Muscle layer of duodenum (tissue), 2 donors: ENCODE data around the gene MRGPRE.

Experiments used
- H3K27ac ChIP-seq: one replicate; pipeline ENCODE4 v1.7.0; 2013; ENCODE audit warnings: mild to moderate bottlenecking, low read length
- H3K27me3 ChIP-seq: one replicate; pipeline ENCODE4 v1.7.0; 2013; ENCODE audit warnings: low read depth, mild to moderate bottlenecking, control low read depth, low read length
- H3K36me3 ChIP-seq, 2 donors: one replicate each; pipeline ENCODE4 v1.7.0; 2013; ENCODE audit warnings: low read length in 2 of 2, control low read depth in 1 of 2, mild to moderate bottlenecking in 1 of 2; ENCODE audit not compliant: insufficient read depth in 2 of 2, control insufficient read depth in 1 of 2
- H3K4me1 ChIP-seq, 2 donors: one replicate each; pipeline ENCODE4 v1.7.0; 2013; ENCODE audit warnings: low read length in 2 of 2, mild to moderate bottlenecking in 2 of 2, control low read depth in 1 of 2, moderate library complexity in 1 of 2; ENCODE audit not compliant: insufficient read depth in 2 of 2, control insufficient read depth in 1 of 2
- H3K4me3 ChIP-seq, 2 donors: one replicate each; pipeline ENCODE4 v1.7.0; 2013; ENCODE audit warnings: low read length in 2 of 2, low read depth in 1 of 2, mild to moderate bottlenecking in 1 of 2
- H3K9me3 ChIP-seq, 2 donors: one replicate each; pipeline ENCODE4 v1.7.0; 2013; ENCODE audit warnings: low read length in 2 of 2, control low read depth in 1 of 2, mild to moderate bottlenecking in 1 of 2; ENCODE audit not compliant: control insufficient read depth in 1 of 2
- donor health status: healthy.

MRGPRE gene

GRCh38 chr11:3198815-3199214 lies 33.4 kb downstream of the MRGPRE start:
- Histone ChIP-seq H3K9me3 (no peaks in the 10 kb centered on the region), H3K27me3 (peaks cover 17% of the 10 kb centered on the region), H3K4me1 (peaks cover 0 to 12% of the 10 kb centered on the region in 2 donors), H3K4me3 (no peak overlapping the region), H3K36me3 (no peaks in the 10 kb centered on the region), H3K27ac (no peak overlapping the region)

- Histone ChIP-seq H3K27ac (no peak overlapping the region), H3K36me3 (no peaks in the 10 kb centered on the region), H3K4me1 (peaks cover 0 to 4% of the 10 kb centered on the region in 2 donors), H3K27me3 (peaks cover 9% of the 10 kb centered on the region), H3K9me3 (no peaks in the 10 kb centered on the region), H3K4me3 (no peak overlapping the region)
Observed at GRCh38 chr11:3197878-3198528, 34.2 kb downstream of the MRGPRE start.

- no peak overlapping the region for H3K27ac ChIP-seq
- H3K4me3 ChIP-seq, result no peak overlapping the region
- no peaks in the 10 kb centered on the region for H3K9me3 ChIP-seq
- H3K36me3 ChIP-seq, result no peaks in the 10 kb centered on the region
- no peaks in the 10 kb centered on the region for H3K4me1 ChIP-seq
- peaks cover 8% of the 10 kb centered on the region for H3K27me3 ChIP-seq
Observed at GRCh38 chr11:3197044-3197695, 35.0 kb downstream of the MRGPRE start.

GRCh38 chr11:3196161-3197043 lies 35.8 kb downstream of the MRGPRE start:
- Histone ChIP-seq H3K27ac (no peak overlapping the region), H3K36me3 (no peaks in the 10 kb centered on the region), H3K27me3 (peaks cover 2% of the 10 kb centered on the region), H3K9me3 (no peaks in the 10 kb centered on the region), H3K4me1 (no peaks in the 10 kb centered on the region), H3K4me3 (no peak overlapping the region)

- H3K36me3 ChIP-seq, result no peaks in the 10 kb centered on the region
- H3K4me1 ChIP-seq, result no peaks in the 10 kb centered on the region
- H3K9me3 ChIP-seq, result no peaks in the 10 kb centered on the region
- H3K4me3 ChIP-seq, result no peak overlapping the region
- no peak overlapping the region for H3K27ac ChIP-seq
- no peaks in the 10 kb centered on the region for H3K27me3 ChIP-seq
Observed at GRCh38 chr11:3195251-3196160, 36.7 kb downstream of the MRGPRE start.

- Histone ChIP-seq H3K27me3 (no peaks in the 10 kb centered on the region), H3K36me3 (no peaks in the 10 kb centered on the region), H3K4me3 (no peak overlapping the region), H3K27ac (no peak overlapping the region), H3K4me1 (no peaks in the 10 kb centered on the region), H3K9me3 (no peaks in the 10 kb centered on the region)
Observed at GRCh38 chr11:3194016-3194816, 38.0 kb downstream of the MRGPRE start.

GRCh38 chr11:3193373-3194015 lies 38.7 kb downstream of the MRGPRE start:
- no peaks in the 10 kb centered on the region for H3K27me3 ChIP-seq
- H3K27ac ChIP-seq, result no peak overlapping the region

GRCh38 chr11:3192511-3193372 lies 39.5 kb downstream of the MRGPRE start:
- Histone ChIP-seq H3K4me1 (no peaks in the 10 kb centered on the region), H3K36me3 (no peaks in the 10 kb centered on the region), H3K9me3 (no peaks in the 10 kb centered on the region), H3K4me3 (no peak overlapping the region), H3K27ac (no peak overlapping the region), H3K27me3 (no peaks in the 10 kb centered on the region)

More at GRCh38 chr11:3193373-3194015, 38.7 kb downstream of the MRGPRE start:
- H3K4me1 ChIP-seq, result no peaks in the 10 kb centered on the region
- no peaks in the 10 kb centered on the region for H3K36me3 ChIP-seq
- no peak overlapping the region for H3K4me3 ChIP-seq
- no peaks in the 10 kb centered on the region for H3K9me3 ChIP-seq

GRCh38 chr11:3191586-3192324 lies 40.5 kb downstream of the MRGPRE start:
- Histone ChIP-seq H3K4me3 (no peak overlapping the region), H3K4me1 (no peaks in the 10 kb centered on the region), H3K9me3 (no peaks in the 10 kb centered on the region), H3K27me3 (no peaks in the 10 kb centered on the region), H3K36me3 (no peaks in the 10 kb centered on the region), H3K27ac (no peak overlapping the region)
